Measurements from ENCODE around the gene BFAR. TPM values are rescaled to one million over a fixed set of nuclear protein-coding genes. Genes with fewer than 3 reads are reported as not detected.
"Not testable (repeated sequence)": the region's sequence is repeated elsewhere in the genome, so short reads cannot be mapped to it uniquely, and the experiment has no call there.

The BFAR gene
- total RNA-seq, 2 experiments from 2014 or later = 66.9 to 82.4 TPM

GRCh38 chr16:14680396-14680795, 47.6 kb downstream of the BFAR start:
- CTCF ChIA-PET, POLR2A ChIA-PET: not testable (repeated sequence)

- ChIA-PET POLR2A (no interaction called here), CTCF (no interaction called here)
Observed at GRCh38 chr16:14681115-14681514, 48.4 kb downstream of the BFAR start.

GRCh38 chr16:14682121-14682520, 49.4 kb downstream of the BFAR start:
- POLR2A ChIA-PET = no interaction called here
- CTCF ChIA-PET = no interaction called here

GRCh38 chr16:14685870-14686793, 53.4 kb downstream of the BFAR start:
- POLR2A ChIA-PET, CTCF ChIA-PET: not testable (repeated sequence)

GRCh38 chr16:14694129-14694528, 61.4 kb downstream of the BFAR start, which contains the start of gene PLA2G10:
Gene PLA2G10, minus strand, starts transcription at chr16:14694308. Its CDS starts 79 bp downstream, at chr16:14694229.
- POLR2A ChIA-PET, CTCF ChIA-PET: not testable (repeated sequence)

GRCh38 chr16:14701859-14702258, 69.1 kb downstream of the BFAR start:
- POLR2A ChIA-PET, CTCF ChIA-PET: not testable (repeated sequence)

GRCh38 chr16:14702672-14703071, 69.9 kb downstream of the BFAR start:
- POLR2A ChIA-PET, CTCF ChIA-PET: not testable (repeated sequence)

- POLR2A ChIA-PET = not testable (repeated sequence)
Observed at GRCh38 chr16:14703156-14704011, 70.6 kb downstream of the BFAR start, which contains the start of gene NPIPA3. Gene NPIPA3, plus strand, starts transcription at chr16:14703411. Its CDS starts 5,533 bp downstream, at chr16:14708944.

More at GRCh38 chr16:14703156-14704011, 70.6 kb downstream of the BFAR start, which contains the start of gene NPIPA3:
- CTCF ChIA-PET = not testable (repeated sequence)

Other genes starting within 250 kb of the BFAR start
- 10 to 100 TPM; 47.3 to 49.1 TPM for gene PARN, start 2.7 kb upstream of the BFAR start, total RNA-seq
- gene PLA2G10, start 61.4 kb downstream of the BFAR start, total RNA-seq = not detected
- gene NPIPA3, start 70.5 kb downstream of the BFAR start, total RNA-seq = 1 to 10 TPM in 1 of 2 experiments, under 1 TPM in 1; 0.82 to 1.7 TPM
- gene NPIPA2, start 109.6 kb downstream of the BFAR start, total RNA-seq = 1 to 10 TPM in 1 of 2 experiments, not detected in 1; 1.2 TPM
- gene NOMO1, start 200.8 kb downstream of the BFAR start, total RNA-seq = 10 to 100 TPM; 80.5 to 86.2 TPM

Measured in activated CD8-positive, alpha-beta memory T cell treated with anti-CD3 and anti-CD28 coated beads for 36 hours (primary cell).